Activated T-cell treated with anti-CD3 and anti-CD28 coated beads, Interleukin-2, amount 50 U/mL, for 4 hours (primary cell): Measurements from ENCODE around the gene CCDC159. TPM values are rescaled to one million over a fixed set of nuclear protein-coding genes. Genes with fewer than 3 reads are reported as not detected.
"Not testable (repeated sequence)": the region's sequence is repeated elsewhere in the genome, so short reads cannot be mapped to it uniquely, and the experiment has no call there.

Experiments used
- ATAC-seq, 2 donors: fragments of 200-7000 bp; cut with Tn5 transposase; one replicate each; pipeline ENCODE4 v1.10.0; 2021
- DNase-seq: peaks from one replicate; pipeline ENCODE4 v3.0.0-alpha.2; 2020
- H3K27me3 Mint-ChIP-seq: one replicate; pipeline ENCODE4 v1.8.0; 2021; ENCODE audit warnings: low read depth, mixed read lengths
- H3K36me3 Mint-ChIP-seq: one replicate; pipeline ENCODE4 v1.8.0; 2022; ENCODE audit warnings: mixed read lengths; ENCODE audit not compliant: insufficient read depth
- H3K4me1 Mint-ChIP-seq: one replicate; pipeline ENCODE4 v1.8.0; 2021; ENCODE audit warnings: low read depth, mixed read lengths
- H3K4me3 Mint-ChIP-seq: one replicate; pipeline ENCODE4 v1.8.0; 2021; ENCODE audit warnings: mild to moderate bottlenecking, moderate library complexity, mixed read lengths
- H3K9me3 Mint-ChIP-seq: one replicate; pipeline ENCODE4 v1.8.0; 2021; ENCODE audit warnings: mixed read lengths
- total RNA-seq, 3 donors: library from RNA; stranded (reverse); gene quantifications; one replicate each; pipeline ENCODE4 v1.2.1, GENCODE V29; 2021

The CCDC159 gene
- total RNA-seq, 3 donors from 2014 or later, result 10.7 to 14.6 (median 11.0) TPM

- DNase-seq, ATAC-seq, H3K36me3 Mint-ChIP-seq, H3K27me3 Mint-ChIP-seq, H3K4me3 Mint-ChIP-seq, H3K4me1 Mint-ChIP-seq, H3K9me3 Mint-ChIP-seq: not testable (repeated sequence)
Measured at GRCh38 chr19:11354102-11354501, 7.8 kb downstream of the CCDC159 start.

- Mint-ChIP-seq H3K9me3 (no peaks in the 10 kb centered on the region), H3K4me1 (peaks cover 10% of the 10 kb centered on the region), H3K27me3 (peaks cover 5% of the 10 kb centered on the region), H3K4me3 (peak within 1 kb of the TSS; percentile 64), H3K36me3 (no peaks in the 10 kb centered on the region)
- peak; percentile 74 for DNase-seq
- peak; percentile 95 to 96 for ATAC-seq
Measured at GRCh38 chr19:11355160-11356073, 9.1 kb downstream of the CCDC159 start, which contains the start of gene PLPPR2. Gene PLPPR2, plus strand, starts transcription at chr19:11355432. Its CDS starts 2,242 bp downstream, at chr19:11357674.

- Mint-ChIP-seq H3K27me3 (peaks cover 5% of the 10 kb centered on the region), H3K36me3 (no peaks in the 10 kb centered on the region), H3K4me3 (peak overlapping the region; percentile 64), H3K9me3 (no peaks in the 10 kb centered on the region), H3K4me1 (peaks cover 10% of the 10 kb centered on the region)
- ATAC-seq (no peak), DNase-seq (no peak)
Measured at GRCh38 chr19:11356074-11356397, 9.7 kb downstream of the CCDC159 start.

GRCh38 chr19:11356676-11357550 is 10.6 kb downstream of the CCDC159 start:
- Mint-ChIP-seq H3K27me3 (peaks cover 5% of the 10 kb centered on the region), H3K36me3 (no peaks in the 10 kb centered on the region), H3K9me3 (no peaks in the 10 kb centered on the region), H3K4me3 (no peak overlapping the region), H3K4me1 (peaks cover 10% of the 10 kb centered on the region)
- ATAC-seq, result no peak
- DNase-seq, result no peak

- ATAC-seq (no peak), DNase-seq (no peak)
- peaks cover 10% of the 10 kb centered on the region for H3K4me1 Mint-ChIP-seq
- H3K36me3 Mint-ChIP-seq, result peaks cover under 1% of the 10 kb centered on the region
- H3K9me3 Mint-ChIP-seq, result no peaks in the 10 kb centered on the region
- H3K4me3 Mint-ChIP-seq, result no peak overlapping the region
- peaks cover 5% of the 10 kb centered on the region for H3K27me3 Mint-ChIP-seq
Measured at GRCh38 chr19:11359421-11359820, 13.1 kb downstream of the CCDC159 start.

- Mint-ChIP-seq H3K9me3 (no peaks in the 10 kb centered on the region), H3K36me3 (peaks cover 3% of the 10 kb centered on the region), H3K4me3 (no peak overlapping the region), H3K27me3 (peaks cover 2% of the 10 kb centered on the region), H3K4me1 (peaks cover 2% of the 10 kb centered on the region)
- DNase-seq (no peak), ATAC-seq (no peak)
Measured at GRCh38 chr19:11361037-11361770, 14.9 kb downstream of the CCDC159 start.

- no peaks in the 10 kb centered on the region for H3K9me3 Mint-ChIP-seq
Measured at GRCh38 chr19:11361771-11362731, 15.7 kb downstream of the CCDC159 start.

DNA sequence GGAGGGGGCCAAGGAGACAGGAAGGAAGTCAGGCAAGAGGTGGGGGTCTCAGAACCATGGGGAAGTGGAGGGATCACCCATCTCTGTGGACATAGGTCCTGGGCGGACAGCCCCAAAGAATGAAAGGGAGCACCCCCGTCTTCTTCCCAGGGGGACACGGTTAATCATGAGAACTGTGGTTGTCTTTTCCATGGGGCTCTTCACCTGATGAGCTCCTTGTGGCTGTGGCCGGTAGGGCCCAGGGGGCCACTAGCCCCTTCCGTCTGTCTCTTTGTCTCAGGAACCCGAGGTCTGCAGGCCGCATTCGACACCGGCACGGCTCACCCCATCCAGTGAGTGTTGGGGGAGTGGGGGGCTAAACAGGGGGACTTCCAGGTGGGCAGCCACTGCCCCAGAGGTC is 17.6 kb downstream of the CCDC159 start:
- H3K4me1 Mint-ChIP-seq, result no peaks in the 10 kb centered on the region
- no peaks in the 10 kb centered on the region for H3K9me3 Mint-ChIP-seq
- H3K27me3 Mint-ChIP-seq, result no peaks in the 10 kb centered on the region
- DNase-seq (no peak), ATAC-seq (no peak)
- no peak overlapping the region for H3K4me3 Mint-ChIP-seq
- H3K36me3 Mint-ChIP-seq, result peaks cover 7% of the 10 kb centered on the region

More at GRCh38 chr19:11361771-11362731, 15.7 kb downstream of the CCDC159 start:
- peak in 1 of 2 donors; percentile 10 for ATAC-seq
- no peaks in the 10 kb centered on the region for H3K4me1 Mint-ChIP-seq
- DNase-seq, result no peak
- H3K4me3 Mint-ChIP-seq, result no peak overlapping the region
- peaks cover 3% of the 10 kb centered on the region for H3K36me3 Mint-ChIP-seq
- H3K27me3 Mint-ChIP-seq, result no peaks in the 10 kb centered on the region

- no peak overlapping the region for H3K4me3 Mint-ChIP-seq
- no peak for ATAC-seq
Measured at GRCh38 chr19:11364296-11364904, 18.1 kb downstream of the CCDC159 start.

DNA sequence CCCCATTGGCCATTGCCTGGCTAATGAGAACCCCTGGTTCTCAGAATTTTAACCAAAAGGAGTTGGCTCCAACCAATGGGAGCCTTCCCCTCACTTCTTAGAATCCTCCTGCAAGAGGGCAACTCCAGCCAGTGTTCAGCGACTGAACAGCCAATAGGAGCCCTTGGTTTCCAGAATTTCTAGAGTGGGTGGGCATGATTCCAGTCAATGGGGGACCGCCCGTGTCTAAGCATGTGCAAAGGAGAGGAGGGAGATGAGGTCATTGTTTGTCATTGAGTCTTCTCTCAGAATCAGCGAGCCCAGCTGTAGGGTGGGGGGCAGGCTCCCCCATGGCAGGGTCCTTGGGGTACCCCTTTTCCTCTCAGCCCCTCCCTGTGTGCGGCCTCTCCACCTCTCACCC is 18.6 kb downstream of the CCDC159 start:
- Mint-ChIP-seq H3K4me3 (no peak overlapping the region), H3K27me3 (no peaks in the 10 kb centered on the region), H3K36me3 (peaks cover 14% of the 10 kb centered on the region), H3K9me3 (no peaks in the 10 kb centered on the region), H3K4me1 (no peaks in the 10 kb centered on the region)
- ATAC-seq, result no peak
- DNase-seq, result no peak

More at GRCh38 chr19:11364296-11364904, 18.1 kb downstream of the CCDC159 start:
- Mint-ChIP-seq H3K27me3 (no peaks in the 10 kb centered on the region), H3K36me3 (peaks cover 11% of the 10 kb centered on the region), H3K9me3 (no peaks in the 10 kb centered on the region), H3K4me1 (no peaks in the 10 kb centered on the region)
- no peak for DNase-seq

GRCh38 chr19:11365557-11366117 is 19.3 kb downstream of the CCDC159 start:
- H3K36me3 Mint-ChIP-seq, result peaks cover 14% of the 10 kb centered on the region
- H3K4me3 Mint-ChIP-seq, result no peak overlapping the region
- H3K27me3 Mint-ChIP-seq, result no peaks in the 10 kb centered on the region
- H3K9me3 Mint-ChIP-seq, result no peaks in the 10 kb centered on the region
- no peaks in the 10 kb centered on the region for H3K4me1 Mint-ChIP-seq
- DNase-seq (no peak), ATAC-seq (no peak)

- no peaks in the 10 kb centered on the region for H3K4me1 Mint-ChIP-seq
- H3K27me3 Mint-ChIP-seq, result no peaks in the 10 kb centered on the region
- no peaks in the 10 kb centered on the region for H3K9me3 Mint-ChIP-seq
- ATAC-seq (no peak), DNase-seq (no peak)
- H3K4me3 Mint-ChIP-seq, result no peak overlapping the region
- peaks cover 18% of the 10 kb centered on the region for H3K36me3 Mint-ChIP-seq
Measured at GRCh38 chr19:11367528-11367927, 21.2 kb downstream of the CCDC159 start.
